Activated T-cell treated with anti-CD3 and anti-CD28 coated beads, Interleukin-2, amount 50 U/mL, for 1 hour (primary cell): Measurements from ENCODE around the gene LRP1B.
"Not testable (repeated sequence)": the region's sequence is repeated elsewhere in the genome, so short reads cannot be mapped to it uniquely, and the experiment has no call there.

Experiments used
- DNase-seq: peaks from one replicate; pipeline ENCODE4 v3.0.0-alpha.2; 2020

The LRP1B gene

GRCh38 chr2:140354544-140354943, 1776.3 kb downstream of the LRP1B start:
- DNase-seq, result no peak

DNA sequence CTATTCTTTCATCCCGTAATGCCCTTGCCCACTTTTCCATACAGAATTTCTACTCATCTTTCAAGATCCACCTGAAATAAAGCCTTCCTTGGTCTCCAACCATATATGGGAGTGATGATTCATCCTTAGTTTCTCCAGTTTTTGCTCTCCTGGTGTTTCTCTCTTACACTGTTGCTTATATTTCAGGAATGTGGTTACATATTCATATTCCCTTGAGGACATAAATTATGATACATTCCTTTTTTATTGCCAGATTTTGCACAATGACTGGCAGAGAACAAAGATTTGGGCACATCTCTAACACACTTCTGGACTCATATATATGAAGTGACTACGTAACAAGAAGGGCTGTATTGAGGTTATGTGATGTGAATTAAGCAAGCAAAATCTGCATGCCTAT, 1777.3 kb downstream of the LRP1B start:
- DNase-seq, result no peak

DNA sequence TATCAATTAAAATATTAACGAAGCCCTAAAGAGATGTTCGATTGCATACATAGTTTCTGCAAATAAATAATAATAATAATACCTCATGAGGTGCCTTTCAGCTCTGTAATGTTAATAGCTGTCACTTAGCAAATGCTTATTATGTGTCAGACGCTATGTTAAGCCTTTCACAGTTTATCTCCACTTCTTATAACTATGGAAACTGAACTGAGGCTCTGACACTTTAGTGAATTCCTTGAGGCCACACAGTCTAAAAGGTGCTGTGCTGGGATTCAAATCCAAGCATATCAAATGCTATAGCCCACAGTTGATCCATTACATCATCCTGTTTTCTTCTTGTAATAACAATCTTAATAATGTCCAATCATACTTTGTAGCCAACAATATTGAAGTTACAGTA, 1779.1 kb downstream of the LRP1B start:
- DNase-seq, result no peak

DNA sequence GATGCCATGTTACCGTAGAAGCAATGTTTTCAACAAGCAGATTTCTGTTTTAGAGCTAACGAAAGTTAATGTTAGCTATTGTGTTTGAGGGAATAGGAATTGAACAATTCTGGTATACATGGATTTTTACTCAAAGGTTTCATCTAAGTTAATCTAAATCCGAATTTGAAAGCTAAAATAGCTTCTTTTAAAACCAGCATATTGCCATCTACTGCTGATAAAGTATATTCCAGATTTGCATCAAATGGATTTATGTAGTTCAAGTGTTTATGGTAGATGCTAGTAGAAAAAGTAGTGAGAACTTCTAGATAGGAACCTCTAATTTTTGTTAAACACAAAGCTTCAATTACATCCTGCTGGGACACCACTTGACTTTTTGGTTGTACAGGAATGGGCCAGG, 1781.1 kb downstream of the LRP1B start:
- no peak for DNase-seq

GRCh38 chr2:140348826-140349225, 1782.0 kb downstream of the LRP1B start:
- DNase-seq, result no peak

DNA sequence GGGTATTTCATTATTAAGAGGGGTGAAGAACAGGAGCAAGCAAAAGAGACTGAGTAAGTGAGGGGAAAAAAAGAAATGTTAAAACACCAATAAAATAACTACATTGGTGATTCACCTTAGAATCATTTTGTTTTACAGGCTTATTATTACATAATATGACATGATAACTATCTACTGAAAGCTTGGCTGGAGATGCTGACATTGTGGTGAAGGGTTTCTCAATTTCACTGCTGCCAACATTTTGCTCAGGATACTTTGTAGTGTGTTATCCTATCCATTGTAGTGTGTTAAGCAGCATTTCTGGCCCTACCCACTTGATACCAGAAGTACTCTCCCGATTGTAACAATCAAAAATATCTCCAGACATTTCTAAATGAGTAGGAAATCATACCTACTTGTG, 1786.0 kb downstream of the LRP1B start:
- DNase-seq, result no peak

- not testable (repeated sequence) for DNase-seq
These were observed 1786.5 kb downstream of the LRP1B start for GRCh38 chr2:140344266-140344665.

DNA sequence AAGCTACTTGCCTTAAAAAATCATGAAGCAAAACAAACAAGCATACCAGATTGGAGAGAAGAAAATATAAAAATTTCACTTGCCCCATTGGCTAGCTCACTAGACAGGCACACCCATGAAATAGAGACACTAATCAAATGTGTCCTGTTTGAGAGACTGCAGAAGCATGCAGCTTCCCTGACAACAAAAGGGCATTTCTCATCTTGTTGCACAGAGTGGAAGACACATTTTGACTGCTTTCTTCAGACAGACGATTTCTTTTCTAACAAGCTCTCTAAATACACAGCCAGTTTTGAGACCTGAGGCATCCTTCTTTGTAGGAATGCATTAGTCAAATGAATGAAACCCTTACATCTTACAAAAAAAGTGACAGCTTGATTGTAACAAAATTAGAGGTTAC, 1792.0 kb downstream of the LRP1B start:
- DNase-seq, result no peak

DNA sequence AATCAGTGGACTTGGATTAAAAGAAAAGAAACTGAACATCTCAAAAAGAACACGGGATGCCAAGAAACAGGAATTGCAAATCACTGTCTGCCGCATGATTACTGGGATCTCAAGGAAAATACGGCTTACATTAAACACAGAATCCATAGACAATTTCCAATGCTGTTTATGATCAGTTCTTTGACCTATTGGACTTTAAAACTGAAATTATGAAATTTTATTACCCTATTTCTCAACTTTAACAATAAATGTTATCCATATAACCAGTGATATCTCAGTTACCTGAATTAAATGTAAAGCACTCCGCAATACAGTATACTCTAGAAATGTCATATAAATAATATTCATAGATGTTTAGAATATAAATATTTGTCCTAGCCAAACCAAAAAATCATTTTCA, 1793.8 kb downstream of the LRP1B start:
- no peak for DNase-seq

DNA sequence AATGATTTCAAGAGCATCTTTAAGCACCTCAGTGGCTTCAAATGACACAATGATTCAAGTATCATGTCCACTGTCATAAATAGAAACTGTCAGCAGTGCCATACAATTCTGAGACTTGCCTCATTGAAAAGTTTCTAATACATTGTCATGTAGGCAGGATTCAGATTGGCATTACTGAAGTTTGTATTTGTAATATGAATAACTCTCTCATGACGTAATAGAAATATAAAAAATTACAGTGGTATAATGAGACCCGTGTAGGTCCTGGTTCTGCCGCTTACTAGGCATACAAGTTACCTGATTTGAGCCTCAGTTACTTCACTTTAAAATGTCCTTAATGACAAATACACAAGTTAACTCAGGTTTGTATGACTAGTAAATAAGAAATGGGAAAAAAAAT, 1814.5 kb downstream of the LRP1B start:
- DNase-seq, result no peak

DNA sequence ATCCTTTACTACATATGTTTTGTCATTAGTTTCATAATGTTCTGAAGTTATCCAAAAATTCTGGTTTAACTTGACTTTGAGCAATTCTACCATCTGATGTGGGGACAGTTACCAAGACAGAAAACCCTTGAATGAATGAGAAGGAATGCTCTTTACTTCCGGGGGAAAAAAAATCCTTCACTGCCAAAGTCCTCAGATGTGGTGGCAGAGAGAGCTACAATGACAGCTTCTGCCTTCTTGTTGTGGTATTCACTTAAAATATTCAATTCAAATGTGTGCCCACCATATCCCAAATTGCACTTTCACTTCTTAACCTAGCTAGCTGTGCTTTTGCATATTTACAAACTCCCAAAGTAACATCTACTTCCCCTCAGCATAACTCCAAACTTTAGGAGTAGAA, 1818.9 kb downstream of the LRP1B start:
- DNase-seq, result no peak

DNA sequence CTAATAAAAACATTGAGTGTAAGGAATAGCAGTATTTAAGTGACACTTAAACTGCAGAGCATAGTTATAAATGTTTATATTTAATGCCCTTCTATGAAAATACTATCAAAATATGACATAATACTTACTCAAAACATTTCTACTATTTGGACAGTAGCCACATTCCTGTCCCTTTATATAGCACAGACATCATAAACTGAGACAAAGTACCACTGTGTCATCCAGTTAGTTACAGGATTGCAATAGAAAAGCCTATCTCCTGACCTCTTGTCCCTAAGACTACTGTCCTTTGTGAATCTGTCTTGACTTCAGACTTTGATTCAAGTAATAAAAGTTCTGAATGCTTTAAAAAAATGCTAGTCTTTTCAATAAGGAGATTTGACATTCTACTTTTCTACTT, 1822.1 kb downstream of the LRP1B start:
- no peak for DNase-seq

DNA sequence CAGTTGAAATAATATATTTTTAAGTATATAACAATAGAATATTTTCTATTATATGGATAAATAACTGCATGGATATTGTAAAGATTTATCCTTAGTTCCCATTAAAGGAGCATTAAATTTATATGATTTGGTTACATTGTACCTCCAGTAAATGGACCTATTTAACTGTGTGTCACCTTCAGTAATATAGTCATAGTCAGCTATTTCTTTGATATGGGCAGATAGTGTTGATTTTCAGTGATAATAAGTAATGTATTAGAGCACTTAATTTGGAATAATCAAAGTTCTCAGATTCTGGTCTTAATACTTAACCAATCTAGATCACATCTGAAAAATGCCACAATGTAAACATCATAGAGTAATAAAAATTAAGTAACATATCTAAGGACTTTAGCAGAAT, 1823.3 kb downstream of the LRP1B start:
- DNase-seq, result no peak

GRCh38 chr2:140295767-140296166, 1835.0 kb downstream of the LRP1B start:
- DNase-seq, result no peak

DNA sequence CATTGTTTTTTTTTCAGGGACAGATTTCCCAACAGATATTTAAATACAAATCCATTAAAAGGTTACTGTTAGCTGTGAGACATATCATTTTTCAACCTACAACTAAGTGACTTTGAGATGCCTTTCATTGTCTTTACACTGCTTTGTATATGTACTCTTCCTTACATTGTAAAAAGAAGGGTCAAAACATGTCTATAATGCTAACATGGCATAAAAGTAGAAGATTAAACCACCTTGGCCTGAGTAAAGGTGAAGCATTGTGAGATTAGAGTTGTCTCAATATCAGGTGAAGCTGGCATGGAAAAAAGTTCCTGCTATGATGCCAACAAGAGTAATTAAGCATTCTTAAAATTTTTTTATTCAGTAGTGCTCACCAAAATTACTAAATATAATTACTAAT, 1842.1 kb downstream of the LRP1B start:
- DNase-seq, result no peak

DNA sequence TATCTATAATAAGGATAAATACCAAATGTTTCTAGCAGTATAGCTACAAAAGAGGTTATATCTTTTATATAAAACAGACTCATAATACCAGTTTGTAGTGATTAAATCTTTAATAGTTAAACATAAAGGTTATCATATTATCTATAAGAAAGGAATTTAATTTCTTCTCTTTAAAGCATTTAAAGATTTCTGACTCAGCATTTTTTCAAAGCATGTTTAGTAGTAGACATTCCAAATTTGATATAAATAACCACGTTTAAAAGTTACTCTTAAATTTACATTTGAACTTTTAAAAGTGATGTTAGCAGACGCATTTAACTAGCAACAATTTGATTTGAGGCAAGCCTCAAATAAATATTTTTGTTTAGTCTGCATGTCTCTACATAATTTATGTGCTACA, 1842.6 kb downstream of the LRP1B start:
- no peak for DNase-seq

GRCh38 chr2:140286377-140286776, 1844.4 kb downstream of the LRP1B start:
- no peak for DNase-seq

GRCh38 chr2:140277344-140277743, 1853.5 kb downstream of the LRP1B start:
- DNase-seq, result not testable (repeated sequence)

GRCh38 chr2:140276661-140277060, 1854.2 kb downstream of the LRP1B start:
- DNase-seq, result no peak

GRCh38 chr2:140275427-140275826, 1855.4 kb downstream of the LRP1B start:
- DNase-seq, result no peak

DNA sequence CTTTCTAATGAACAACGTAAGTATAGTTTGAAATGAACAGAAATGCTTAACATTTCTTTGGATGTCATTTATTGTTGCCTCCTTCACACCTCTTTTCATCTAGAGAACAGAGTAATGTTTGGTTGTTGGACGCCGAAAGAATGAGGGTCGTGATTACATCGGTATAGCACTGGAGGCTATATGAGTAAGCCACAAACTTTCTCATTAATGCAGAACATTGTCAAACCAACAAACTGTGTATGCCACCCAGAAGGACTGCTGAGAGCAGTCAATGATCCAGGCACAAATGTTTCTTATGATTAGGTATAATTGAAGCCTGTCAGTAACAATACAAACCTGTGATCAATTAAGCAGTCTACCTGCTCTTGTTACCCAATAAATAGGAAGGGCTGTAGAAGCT, 1855.9 kb downstream of the LRP1B start:
- DNase-seq, result no peak

DNA sequence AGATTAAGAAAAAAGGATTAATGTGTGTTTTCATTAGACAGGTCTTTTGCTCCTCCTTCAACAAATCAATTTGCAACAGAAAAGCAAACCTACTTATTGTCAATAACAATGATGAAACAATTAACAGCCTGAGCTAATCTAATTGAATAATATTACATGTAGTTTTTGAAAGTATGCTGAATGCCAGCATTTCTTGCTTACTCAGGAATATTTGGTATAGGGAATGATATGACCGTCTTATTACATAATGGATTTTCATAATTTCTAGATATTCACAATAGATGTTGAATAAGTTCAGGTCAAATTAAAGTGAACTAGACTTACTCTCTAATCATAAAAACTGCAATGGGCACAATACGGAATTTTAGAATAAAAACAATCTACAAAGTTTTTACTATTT, 1856.9 kb downstream of the LRP1B start:
- DNase-seq, result no peak

GRCh38 chr2:140273408-140273807, 1857.4 kb downstream of the LRP1B start:
- no peak for DNase-seq

DNA sequence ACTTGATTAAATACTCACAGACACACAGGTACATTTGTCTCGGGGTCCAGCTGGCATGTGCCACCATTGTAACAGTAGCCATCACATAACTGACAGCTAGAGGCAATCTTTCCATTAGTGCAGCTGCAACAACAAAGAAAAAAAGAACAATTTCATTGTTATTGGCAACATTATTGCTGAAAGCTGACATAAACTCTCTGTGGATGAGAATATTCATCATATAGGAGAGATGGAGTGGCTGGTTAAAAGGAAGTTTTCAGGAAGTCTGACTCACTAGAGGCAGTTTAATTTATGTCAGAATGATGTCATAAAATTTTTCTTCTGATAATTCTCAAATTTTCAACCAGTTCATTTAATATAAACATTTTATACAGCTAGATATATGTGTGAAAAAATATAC, 1860.6 kb downstream of the LRP1B start:
- DNase-seq, result no peak

- DNase-seq, result no peak
These were observed 1861.8 kb downstream of the LRP1B start for GRCh38 chr2:140269000-140269399.

DNA sequence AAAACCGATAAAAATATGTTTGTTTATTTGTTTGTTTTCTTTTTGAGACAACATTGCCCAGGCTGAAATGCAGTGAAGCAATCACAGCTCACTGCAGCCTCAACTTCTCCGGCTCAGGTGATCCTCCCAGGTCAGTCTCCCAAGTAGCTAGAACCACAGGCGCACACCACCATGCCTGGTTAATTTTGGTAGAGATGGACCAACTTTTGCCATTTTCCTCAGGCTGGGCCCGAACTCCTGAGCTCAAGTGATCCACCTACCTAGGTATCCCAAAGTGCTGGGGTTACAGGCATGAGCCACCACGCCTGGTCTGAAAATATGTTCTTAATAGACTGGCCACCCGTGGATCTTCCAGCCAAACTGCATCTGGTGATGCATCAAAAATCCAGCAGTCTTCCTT, 1867.9 kb downstream of the LRP1B start:
- no peak for DNase-seq
